GM18517 (cell line): ENCODE measurements around the gene C6orf141.
"Not testable (repeated sequence)": the region's sequence is repeated elsewhere in the genome, so short reads cannot be mapped to it uniquely, and the experiment has no call there.

ENCODE experiments used
- ATAC-seq: cut with Tn5 transposase; IDR thresholded peaks from one replicate; pipeline ENCODE4 v1.9.1; 2021; ENCODE audit warnings: mild to moderate bottlenecking, moderate library complexity; ENCODE audit not compliant: unreplicated experiment

The C6orf141 gene

GRCh38 chr6:49565855-49566254 is 15.4 kb downstream of the C6orf141 start:
- ATAC-seq: no peak

DNA sequence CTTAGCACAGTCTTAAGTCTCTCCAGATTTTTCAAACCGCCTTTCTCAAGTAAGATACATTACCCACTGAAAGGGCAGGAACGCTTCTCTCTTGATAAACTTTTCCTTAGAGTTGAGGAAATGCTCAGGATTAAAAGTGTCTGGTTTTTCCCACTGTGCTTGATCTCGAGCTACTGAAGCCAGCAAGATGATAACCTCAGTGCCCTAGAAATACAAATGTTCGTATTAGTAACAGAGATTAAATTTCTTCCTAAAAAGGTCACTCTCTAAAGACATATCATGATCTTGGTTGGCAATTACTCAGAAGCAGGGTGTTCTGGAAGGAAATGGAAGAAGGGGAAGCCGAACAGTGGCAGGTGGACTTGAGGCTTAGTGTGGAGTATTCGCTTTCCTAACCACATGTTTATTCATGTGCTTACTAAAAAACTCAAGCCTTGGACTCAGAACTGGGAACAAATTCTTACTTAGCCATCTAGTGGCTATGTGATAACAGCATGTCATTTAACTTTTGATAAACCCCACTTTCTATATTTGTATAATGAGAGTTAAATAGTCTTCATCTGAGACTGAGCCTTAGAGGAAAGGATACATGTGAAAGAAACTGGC is 20.1 kb downstream of the C6orf141 start:
- ATAC-seq: no peak

GRCh38 chr6:49576618-49577017 is 26.1 kb downstream of the C6orf141 start:
- no peak for ATAC-seq

DNA sequence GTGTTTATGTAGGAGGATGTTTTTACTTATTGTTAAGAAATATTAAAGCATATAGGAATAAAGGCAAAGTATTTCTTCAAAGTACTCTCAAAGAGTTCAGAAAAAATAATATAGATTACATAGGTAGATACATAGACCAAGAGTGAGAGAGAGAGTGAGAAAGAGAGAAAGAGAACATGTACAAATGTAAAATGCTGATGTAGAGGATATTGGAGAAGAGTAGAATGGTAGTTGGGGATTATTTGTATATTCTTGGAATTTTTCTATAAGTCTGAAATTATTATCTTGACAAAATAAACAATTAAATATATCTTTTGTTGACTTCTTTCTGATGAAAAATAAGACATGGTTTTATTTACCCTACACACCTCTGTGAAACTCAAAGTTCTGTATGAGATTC is 29.2 kb downstream of the C6orf141 start:
- ATAC-seq: no peak

GRCh38 chr6:49582529-49582928 is 32.1 kb downstream of the C6orf141 start:
- ATAC-seq: no peak

GRCh38 chr6:49587262-49587661 is 36.8 kb downstream of the C6orf141 start:
- ATAC-seq: not testable (repeated sequence)
